Suppressor macrophage (primary cell): Measurements from ENCODE around the gene MSL1.

Source experiments
- DNase-seq, 4 experiments: peaks; one replicate each; pipeline ENCODE4 v3.0.0-alpha.2; 2020 to 2022

The MSL1 gene

DNA sequence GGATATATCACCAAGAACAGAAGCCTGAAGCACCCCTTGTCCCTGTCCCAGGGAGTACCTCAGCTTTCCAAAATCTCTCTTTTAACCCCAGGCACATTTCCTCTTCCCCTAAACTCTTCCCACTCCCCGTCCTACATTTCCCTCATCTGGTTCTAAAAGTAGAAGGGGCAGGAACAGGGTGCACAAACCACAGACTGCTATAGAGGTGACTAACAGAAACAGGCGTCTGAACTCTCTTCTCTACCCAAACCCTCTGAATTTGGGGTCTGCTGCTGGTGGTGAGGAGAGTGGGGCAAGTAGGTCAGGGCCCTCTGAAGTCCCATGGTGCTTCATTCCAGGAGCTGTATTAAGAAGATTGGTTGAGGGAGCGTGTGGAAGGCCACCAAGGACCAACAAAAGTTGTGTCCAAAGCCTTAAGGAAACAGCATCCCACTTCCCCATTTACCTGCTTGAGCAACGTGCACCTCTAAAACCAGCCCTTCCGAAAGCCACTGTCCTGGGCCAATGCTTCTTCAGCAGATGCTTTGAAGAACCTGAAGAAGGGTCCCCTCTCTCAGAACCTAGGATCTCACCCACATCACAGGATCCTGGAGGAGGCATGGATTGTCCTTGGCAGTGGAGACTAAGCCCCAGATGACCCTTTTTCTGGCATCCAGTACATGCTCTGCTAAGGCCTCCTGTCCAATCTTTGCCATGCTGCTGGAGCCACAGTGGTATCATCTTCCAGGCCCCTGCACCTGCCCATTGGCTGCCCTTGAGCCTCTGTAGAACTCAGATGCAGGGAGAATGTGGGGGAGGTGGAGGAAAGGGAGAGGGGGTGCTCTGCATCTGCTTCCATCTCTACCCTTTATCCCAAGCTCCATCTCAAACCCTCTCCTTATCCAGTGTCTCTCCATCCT lies 15.7 kb upstream of the MSL1 start:
- peak in 3 of 4 experiments; percentile 33 to 51 (median 38) for DNase-seq

- peak; percentile 56 to 76 (median 71) for DNase-seq
These were observed 14.8 kb upstream of the MSL1 start for GRCh38 chr17:40106760-40107521.

GRCh38 chr17:40107522-40108174 lies 14.1 kb upstream of the MSL1 start:
- peak; percentile 65 to 75 (median 72) for DNase-seq

DNA sequence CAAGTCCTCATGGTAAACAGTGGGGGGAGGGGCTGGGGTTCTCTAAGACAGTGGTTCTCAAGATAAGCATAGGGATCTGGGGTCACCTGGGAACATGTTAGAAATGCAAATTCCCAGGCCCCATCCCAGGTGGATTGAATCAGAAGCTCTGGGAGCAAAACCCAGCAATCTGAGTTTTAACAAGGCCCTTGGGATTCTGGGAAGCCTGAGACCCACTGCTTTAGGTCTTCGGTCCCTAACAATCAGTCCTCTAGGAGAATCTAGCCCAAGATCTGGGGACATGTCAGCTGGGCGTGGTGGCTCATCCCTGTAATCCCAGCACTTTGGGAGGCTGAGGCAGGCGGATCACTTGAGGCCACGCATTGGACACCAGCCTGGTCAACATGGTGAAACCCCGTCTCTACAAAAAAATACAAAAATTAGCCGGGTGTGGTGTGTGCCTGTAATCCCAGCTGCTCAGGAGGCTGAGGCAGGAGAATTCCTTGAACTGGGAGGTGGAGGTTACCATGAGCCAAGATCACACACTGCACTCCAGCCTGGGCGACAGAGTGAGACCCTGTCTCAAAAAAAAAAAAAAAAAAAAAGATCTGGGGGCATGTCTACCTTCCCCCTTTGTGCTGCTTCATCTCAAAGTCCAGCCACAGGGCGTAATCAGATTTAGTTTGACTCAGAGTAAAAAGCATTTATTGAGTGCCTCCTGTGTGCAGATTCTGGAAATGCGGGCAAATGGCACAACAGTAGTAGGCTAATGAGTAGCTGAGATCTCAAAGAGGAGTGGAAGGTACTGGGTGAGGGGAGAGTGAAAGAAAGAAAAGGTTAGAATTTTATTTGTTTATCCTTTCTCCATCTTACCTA lies 12.6 kb upstream of the MSL1 start:
- DNase-seq = peak in 3 of 4 experiments; percentile 34 to 44 (median 38)

DNA sequence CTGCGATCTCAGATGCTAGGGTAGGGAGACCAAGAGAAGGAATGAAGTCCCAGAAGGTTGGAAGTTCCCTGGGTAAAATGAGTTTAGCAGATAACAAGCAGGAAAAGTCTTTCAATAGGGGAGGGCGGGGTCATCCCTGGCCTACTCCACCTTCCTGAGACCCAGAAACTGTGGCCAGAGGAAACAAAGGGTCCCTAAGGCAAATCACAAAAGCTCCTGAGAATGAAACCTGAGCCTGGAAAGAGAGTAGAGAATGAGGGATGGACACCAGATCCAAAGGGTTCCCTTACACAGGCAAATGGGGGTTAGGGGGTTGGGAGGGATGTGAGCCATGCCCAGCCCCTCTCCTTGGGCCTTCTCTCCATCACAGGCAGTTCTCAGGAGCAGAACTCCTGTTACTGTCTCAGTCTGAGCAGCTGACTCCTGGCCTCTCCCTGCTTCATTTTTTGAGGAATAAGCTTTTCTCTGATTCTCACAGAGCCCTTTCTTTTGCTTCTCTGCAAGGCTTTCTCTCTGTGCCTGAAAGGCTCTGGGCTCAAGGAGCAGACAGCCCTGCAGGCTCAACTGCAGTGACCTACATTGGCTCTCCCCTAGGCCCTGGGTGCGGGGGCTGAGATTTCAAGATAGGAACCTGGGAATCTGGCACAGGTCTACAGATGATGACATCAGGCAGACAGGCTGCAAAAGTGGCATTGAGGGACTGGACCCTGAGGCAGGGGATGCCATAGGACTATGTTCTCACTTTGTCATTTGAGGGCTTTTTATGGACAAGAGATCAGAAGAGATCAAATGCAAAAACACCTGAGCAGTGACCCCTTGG lies 11.5 kb upstream of the MSL1 start:
- peak in 1 of 4 experiments; percentile 27 for DNase-seq

DNA sequence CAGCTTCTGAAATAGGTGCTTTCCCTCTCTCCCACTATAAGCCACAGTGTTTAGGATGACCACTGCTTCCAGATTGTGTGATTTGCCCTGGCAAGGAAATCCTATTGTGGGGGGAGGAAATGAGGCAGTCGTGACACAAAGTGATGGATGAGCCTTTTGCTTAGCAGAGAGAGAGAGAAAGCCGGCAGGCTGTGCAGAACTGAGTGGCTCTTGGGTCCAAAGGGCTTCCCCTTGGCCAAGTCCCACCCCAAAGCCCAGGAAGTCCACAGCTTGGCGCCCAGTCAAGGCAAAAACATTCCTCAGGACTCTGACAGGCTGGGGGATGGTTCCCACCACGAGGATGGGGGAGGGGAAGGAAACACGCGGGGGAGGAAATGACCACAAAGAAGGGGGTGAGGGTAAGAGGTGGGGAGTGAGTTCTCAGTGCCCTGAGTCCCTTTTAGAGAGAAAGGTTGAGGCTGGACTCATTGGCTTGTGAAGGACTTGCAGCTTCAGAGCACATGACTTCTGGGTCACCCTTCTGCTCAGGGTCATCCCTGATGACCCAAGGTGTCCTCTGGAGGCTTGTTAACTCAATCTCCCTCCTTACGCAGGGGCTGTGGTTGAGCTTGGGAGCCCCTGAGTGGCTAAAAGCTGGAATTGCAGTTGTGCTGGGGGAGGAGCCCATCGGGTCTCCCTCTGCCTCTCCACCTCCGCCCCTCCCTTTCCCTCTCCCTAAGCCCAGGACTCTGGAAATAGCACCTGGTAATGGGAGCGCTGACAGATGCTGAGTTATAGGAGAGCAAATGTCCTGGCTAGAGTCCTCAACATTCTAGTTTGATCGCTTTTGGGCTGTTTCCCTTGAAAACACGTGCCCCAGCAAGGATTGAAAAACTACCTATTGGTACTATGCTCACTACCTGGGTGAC lies 10.3 kb upstream of the MSL1 start:
- peak; percentile 88 to 96 (median 92) for DNase-seq

DNA sequence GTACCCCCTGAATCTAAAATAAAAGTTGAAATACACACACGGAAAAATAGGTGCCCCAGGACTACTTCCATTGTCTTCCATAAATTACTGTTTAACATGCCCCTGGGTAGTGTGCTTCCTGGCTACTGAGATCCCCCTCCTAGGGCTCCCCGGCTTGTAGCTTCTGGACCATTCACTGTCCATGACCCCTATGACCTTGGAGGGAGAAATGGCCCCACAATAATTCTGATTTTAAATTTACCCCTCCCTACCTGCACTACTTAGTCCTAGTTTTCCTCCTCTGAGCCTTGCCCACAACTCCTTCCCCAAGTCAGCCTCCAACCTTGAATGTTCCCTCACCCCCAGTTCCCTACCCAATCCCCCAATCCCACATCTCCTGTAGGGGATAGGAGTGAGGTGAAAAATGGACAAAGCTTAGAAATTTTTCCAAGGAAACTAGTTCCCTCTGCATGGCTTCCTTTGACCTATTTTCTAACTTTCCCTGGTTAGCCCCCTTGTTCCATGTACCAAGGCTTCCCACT lies 9.5 kb upstream of the MSL1 start:
- DNase-seq = no peak

DNA sequence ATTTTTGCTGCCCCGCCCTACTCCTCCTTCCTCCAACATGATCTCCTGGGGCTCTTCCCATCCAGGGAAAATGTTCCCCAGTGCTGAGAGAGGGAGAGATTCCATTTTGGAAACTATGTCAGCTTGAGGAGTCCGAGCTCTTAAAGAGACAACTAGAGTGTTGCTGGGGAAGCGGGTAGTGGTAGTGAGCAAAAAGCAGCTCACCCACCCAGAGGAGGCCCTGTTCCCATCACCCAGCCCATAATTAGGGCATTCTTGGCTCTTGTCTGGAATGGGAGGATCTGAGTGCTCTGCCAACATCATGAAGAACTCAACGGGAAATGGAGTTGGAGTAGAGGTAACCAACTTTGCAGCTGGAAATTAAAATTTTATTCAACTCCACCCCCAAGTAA lies 9.1 kb upstream of the MSL1 start:
- DNase-seq = no peak

DNA sequence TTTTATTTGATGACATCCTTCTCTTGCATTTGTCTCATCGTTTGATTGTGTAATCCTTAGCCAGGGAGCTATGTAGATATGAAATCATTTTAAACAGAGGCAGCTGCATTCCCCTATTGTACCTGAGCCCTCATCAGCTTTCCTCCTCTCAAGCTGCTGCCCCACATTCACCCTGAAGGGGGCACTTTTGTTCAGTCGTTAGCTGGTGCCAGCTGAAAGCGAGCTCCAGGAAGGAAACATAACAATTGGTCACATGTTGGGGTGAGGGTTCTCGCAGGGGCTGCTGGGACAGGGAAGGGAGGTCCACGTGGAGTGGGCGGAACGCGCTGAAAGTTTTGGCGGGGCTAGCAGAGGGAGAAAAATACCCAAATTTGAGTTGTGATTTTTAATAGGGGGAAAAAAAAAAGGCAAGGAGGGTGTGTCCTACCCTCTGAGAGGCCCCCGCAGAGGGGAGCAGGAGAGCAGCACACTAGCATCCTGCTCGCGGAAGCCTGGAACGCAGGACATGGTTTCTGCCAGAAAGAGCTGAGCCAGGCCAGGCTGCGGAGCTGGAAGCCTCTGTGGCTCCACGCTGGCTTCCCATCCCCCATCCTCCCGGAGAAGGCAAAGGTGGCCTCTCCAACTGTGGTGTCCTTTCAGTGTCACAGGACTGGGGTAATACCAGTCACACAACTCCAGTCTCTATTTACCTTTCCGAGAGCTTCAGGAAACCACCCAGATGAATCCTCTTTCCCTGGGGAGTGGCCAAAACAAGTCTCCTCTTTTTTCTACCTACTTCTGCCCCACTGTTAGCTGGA lies 8.5 kb upstream of the MSL1 start:
- DNase-seq = peak; percentile 94 to 96 (median 96)

GRCh38 chr17:40113907-40114245 lies 7.9 kb upstream of the MSL1 start:
- no peak for DNase-seq

DNA sequence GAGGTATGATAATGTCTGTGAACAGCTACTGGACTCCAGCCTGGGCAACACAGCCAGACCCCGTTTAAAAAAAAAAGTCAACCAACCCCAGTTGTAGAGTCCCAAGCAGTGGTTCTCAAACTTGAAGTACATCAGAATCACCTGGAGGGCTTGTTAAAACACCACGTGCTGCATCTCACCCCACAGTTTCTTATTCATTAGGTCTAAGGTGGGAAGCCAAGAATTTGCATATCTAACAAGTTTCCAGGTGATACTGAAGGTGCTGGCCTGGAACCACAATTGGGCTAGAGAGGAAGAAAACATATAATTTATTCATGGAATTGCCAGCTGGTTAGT lies 6.7 kb upstream of the MSL1 start:
- DNase-seq = no peak

DNA sequence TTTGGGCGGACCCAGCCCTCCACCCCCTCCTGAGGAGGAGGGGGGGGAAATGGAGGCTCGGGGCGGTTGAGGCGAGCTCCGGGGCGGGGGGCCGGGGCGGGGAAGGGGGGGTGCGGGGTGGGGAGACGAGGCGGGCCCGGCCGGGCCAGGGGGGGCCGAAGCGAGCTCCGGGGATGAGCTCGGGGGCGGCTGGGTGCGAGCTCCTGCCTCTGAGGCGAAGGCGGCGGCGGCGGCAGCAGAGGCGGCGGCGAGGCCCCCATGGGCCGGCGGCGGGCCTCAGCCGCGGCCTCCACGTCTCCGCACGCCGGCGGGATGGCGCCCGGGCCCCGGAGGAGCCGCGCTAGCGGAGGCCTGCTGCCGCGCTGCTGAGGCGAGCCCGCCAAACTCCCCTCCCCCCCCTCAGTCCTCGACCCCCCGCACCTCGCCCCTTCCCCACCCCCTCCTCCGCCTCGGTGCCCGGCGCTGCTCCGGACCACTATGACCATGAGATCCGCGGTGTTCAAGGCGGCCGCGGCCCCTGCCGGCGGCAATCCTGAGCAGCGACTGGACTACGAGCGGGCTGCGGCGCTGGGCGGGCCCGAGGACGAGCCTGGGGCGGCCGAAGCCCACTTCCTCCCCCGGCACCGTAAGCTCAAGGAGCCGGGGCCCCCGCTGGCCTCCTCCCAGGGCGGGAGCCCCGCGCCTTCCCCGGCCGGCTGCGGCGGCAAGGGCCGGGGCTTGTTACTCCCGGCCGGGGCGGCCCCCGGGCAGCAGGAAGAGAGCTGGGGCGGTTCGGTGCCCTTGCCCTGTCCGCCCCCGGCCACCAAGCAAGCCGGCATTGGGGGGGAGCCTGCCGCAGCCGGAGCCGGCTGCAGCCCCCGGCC lies 596 bp downstream of the MSL1 start:
- DNase-seq = peak; percentile 59 to 82 (median 68)

- DNase-seq = peak in 3 of 4 experiments; percentile 48 to 60 (median 60)
These were observed 1.4 kb downstream of the MSL1 start for GRCh38 chr17:40122999-40123810.

DNA sequence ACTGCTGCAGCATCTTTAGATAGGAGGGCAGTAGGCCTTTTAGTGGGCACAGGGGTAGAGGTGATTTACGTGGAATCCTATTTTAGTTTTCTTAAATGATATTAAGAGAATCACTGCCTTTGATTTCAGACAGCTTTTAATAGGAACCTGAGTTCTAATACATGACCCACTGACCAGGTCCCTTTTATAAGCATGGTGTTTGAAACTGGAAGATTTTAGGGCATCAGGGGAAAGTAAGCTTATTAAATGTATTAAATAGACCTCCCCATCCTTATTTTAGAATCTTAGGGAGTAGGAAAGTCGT lies 2.0 kb downstream of the MSL1 start:
- no peak for DNase-seq

DNA sequence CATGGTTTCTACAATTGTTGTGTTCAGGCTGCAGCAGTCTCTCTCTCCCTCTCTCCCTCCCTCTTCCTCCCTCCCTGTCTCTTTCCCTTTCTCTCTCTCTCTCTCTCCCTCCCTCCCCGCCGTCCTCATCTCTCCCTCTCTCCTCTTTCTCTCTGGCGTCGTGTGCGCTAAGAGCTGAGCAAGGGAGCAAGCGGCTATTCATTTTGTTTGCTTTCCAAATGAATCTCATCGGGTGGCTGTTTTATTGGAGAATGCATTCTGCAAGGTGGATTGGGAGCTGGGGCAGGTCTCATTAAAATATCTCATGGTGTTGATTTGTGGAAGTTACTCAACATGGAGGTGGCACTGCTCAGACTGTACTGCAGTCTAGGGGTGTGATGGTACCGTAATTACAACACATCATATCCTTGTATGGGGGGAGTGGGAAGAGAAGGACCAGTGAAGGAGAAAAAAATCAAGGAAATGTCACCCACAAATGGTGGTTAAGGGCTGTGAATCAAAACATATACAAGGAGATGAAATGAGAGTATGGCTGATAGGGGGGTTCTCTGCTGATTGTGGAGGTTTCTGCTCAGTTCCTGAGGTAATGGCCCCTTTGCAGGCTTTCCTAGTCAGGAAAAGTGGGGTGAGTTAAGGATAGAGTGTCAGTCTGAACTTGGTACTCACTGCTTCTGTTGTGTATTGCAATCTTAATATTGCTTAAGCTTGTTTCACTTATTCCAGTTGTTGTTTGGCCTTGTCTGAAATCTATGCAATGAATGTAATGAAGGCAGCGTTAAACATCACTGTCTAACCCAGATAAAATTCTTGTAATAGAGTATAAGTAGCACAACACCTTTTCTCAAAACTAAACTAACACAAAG lies 2.7 kb downstream of the MSL1 start:
- peak in 3 of 4 experiments; percentile 40 to 61 (median 51) for DNase-seq

GRCh38 chr17:40129498-40129897 lies 7.7 kb downstream of the MSL1 start:
- no peak for DNase-seq
